Measurements from ENCODE around the gene GGTLC3.
"Not testable (repeated sequence)": the region's sequence is repeated elsewhere in the genome, so short reads cannot be mapped to it uniquely, and the experiment has no call there.

Gene GGTLC3

DNA sequence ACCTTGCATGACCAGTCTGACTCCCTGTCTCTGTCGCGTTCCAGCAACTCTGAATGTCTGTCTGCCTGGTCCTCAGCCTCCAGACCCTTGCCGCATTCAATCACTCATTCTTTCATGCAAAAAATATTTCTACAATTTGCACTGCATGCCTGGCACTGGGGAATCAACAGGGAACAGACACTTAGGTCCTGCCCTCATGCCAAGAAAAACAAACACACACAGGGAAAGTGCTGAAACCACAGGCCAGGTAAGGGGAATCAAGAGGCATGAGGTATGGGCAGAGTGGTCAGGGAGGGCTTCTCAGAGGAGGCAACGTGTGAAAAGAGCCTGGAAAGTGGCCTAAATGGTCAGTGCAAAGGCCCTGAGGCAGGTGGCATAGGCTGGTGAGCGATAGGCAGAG lies at the start of gene GGTLC3:
Gene GGTLC3 (minus strand): TSS at position 101 of the 400 bp plus-strand sequence. CDS start 264 bp downstream, outside the sequence.
- not testable (repeated sequence) for DNase-seq, ATAC-seq

GRCh38 chr22:18560099-18560974 lies 42.4 kb upstream of the GGTLC3 start:
- not testable (repeated sequence) for DNase-seq
- ATAC-seq = peak; percentile 93

GRCh38 chr22:18558939-18559338 lies 41.0 kb upstream of the GGTLC3 start:
- not testable (repeated sequence) for ATAC-seq, DNase-seq

DNA sequence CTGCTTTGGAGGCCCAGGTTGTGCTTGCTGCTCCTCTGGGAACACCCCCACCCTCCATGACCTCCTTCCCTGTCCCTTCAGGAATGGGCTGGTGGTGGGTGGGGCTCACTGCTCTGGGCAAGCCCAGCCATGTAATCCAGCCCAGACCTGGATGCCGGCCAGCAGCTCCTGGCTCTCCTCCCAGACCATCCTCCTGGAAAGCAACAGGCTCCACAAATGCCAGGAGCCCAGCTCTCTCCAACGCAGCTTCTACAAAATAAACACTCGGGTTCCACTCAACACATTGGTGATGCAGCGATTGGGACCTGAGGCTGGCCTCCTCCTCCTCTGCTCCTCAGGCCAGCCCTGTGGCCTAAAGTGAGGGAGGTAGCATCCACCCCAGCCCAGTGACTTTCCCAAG lies 40.6 kb upstream of the GGTLC3 start:
- DNase-seq, ATAC-seq: not testable (repeated sequence)

DNA sequence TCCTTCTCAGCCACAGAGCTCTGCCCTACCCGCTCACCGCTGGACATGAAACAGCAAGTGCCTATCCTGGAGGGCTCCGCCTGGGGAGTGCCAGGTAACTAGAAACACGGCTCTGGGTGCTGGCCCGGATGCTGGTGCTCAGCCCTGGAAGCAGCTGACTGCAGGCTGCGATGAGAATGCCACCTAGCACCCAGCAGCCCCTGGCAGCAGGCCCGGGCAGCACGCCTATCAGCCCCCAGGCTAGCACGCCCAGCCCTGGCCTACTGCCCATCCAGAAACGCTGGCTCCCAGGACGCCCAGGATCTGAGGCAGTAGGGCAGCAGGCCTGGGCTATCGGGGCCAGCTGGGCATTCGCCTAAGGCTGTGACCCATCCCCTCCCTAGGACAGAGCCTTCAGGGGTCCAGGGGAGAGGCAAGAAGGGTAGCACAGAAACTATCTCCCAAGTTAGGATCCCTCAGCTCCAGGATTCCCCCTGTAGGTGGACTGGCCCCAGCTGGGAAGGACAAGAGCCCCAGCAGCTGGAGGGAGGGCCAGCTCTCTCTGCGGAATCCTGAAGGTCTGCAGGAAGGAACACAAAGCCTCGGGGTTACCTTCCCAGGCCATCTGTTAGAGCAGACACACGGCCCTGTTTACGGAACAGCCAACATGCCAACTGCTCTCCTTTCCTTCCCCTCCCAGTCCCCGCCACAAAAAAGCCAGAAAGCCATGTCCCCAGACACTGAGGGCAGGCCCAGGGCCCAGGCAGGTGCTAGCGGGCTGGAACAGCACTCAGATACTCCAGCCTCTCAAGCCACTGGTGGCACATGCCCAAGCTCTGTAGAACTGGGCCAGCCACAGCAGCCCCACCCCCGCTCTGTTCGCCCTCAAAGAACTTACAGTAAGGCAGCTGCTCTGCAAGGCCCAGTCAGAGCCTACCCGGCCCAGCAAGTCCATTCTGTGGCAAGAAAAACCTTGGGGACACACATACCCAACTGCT lies 36.6 kb upstream of the GGTLC3 start:
- not testable (repeated sequence) for ATAC-seq, DNase-seq

DNA sequence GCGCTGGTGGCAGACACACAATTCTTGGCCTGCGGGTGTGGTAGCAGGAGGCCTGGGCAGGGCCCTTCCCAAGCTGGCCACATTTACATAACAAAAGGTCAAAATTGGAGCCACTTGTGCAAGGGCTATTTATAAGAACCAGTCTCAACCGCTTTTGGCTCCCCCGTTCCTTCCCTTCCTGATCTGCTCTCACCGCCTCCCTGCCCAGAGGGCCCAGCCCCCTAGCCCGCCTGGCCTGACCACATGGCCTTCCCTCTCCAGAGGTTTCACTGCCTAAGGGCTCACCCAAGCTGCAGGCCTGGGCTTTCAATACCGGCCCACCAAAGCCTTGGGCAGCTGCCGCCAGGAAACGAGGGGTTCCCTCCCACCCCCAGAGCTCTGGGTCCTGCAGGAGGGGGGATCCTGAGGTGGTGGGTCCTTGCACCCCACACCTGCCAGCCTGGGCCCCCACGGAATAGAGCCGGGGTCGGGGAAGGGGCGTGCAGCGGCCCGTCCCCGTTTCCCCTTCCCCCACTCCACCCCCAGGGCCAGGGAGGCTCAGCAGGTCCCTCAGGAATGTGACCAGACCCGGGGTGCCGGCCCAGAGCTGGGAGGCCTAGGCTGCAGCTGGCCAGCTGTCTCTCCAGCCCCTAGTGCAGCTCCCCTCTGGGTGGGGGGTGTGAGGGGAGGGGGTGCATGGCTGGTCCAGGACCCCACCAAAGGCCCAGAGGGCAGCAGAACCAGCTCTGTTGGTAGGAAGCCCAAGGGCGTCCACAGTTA lies 35.1 kb upstream of the GGTLC3 start:
- ATAC-seq, DNase-seq: not testable (repeated sequence)

- not testable (repeated sequence) for DNase-seq, ATAC-seq
Observed at GRCh38 chr22:18551046-18551445, 33.1 kb upstream of the GGTLC3 start.

DNA sequence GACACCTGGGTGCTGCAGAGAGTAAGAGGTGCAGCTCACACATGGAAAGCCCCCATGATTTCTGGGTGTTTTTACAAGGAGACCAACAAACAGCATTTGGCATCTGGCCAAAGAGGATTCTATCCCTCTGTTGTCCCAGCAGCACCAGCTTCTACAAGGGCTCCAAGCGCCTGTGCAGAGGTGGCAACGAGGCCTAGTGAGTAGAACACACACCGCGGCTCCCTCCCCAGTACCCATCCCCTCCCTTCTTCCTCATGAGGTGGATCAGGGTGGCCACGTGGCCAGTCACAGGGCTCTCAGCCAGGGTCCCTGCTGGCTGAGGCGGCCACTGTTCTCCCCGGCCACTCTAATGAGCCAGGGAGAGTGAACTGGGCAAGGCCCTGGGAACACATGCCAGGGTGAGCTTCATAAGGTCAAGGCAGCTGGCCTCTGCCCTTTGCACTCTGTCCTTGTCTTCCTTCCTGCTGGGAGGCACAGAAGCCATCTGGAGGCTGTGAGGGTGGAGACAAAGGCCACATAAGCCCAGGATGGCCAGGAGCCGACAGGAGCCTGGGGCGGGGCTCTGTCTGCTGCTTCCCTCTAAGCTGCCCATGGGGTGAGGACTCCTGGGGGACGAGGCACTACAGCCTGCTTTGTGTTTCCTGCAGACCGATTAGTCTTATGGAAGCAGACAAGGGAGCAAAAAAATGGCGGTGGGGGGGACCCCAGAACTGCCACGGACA lies 31.7 kb upstream of the GGTLC3 start:
- DNase-seq, ATAC-seq: not testable (repeated sequence)

- ATAC-seq, DNase-seq: not testable (repeated sequence)
Observed at GRCh38 chr22:18544615-18545014, 26.7 kb upstream of the GGTLC3 start.

DNA sequence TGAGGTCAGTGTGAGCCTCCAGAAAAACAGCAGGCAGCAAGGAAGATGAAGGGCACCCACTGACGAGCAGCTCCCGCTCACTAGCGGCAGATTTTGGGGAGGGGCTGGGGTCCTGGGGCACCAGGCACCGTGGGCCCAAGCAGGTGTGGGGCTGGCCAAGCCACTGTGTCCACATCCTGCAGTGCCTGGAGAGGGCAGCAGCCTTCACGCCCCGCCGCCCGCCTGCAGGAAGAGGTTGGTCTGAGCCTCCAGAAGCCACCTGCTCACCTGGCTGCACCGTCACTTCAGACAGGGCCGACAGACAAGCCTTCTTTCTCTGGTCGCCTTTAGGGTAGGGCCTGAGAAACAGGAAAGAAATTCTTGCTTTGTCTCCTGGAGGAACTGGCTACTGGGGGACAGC lies 25.4 kb upstream of the GGTLC3 start:
- not testable (repeated sequence) for ATAC-seq, DNase-seq

- DNase-seq, ATAC-seq: not testable (repeated sequence)
Observed at GRCh38 chr22:18539994-18540393, 22.0 kb upstream of the GGTLC3 start.

DNA sequence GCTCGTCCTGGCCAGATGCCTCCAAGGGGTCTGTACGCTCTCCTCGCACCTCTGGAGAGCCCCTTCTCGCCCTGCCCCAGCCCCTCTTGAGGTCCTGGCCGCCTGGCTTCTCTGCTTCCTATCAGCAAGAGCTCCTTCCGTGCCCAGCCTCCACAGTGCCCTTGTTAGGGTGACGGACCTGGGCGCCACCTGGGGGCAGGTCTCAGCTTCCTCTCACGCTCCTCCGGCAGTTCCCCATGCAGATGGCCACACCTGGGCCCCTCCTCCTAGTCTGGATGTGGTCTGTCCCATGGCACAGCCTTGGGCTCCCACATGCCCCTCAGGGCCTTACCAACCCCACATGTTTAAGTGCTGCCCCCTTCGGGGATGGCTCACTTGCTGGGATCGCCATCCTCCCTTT lies 16.4 kb upstream of the GGTLC3 start:
- not testable (repeated sequence) for ATAC-seq, DNase-seq

GRCh38 chr22:18533633-18534032 lies 15.7 kb upstream of the GGTLC3 start:
- ATAC-seq, DNase-seq: not testable (repeated sequence)

GRCh38 chr22:18529416-18530145 lies 11.6 kb upstream of the GGTLC3 start:
- peak; percentile 3 for ATAC-seq
- not testable (repeated sequence) for DNase-seq

GRCh38 chr22:18528597-18529415 lies 10.8 kb upstream of the GGTLC3 start:
- DNase-seq (peak; percentile 93), ATAC-seq (peak; percentile 84)

DNA sequence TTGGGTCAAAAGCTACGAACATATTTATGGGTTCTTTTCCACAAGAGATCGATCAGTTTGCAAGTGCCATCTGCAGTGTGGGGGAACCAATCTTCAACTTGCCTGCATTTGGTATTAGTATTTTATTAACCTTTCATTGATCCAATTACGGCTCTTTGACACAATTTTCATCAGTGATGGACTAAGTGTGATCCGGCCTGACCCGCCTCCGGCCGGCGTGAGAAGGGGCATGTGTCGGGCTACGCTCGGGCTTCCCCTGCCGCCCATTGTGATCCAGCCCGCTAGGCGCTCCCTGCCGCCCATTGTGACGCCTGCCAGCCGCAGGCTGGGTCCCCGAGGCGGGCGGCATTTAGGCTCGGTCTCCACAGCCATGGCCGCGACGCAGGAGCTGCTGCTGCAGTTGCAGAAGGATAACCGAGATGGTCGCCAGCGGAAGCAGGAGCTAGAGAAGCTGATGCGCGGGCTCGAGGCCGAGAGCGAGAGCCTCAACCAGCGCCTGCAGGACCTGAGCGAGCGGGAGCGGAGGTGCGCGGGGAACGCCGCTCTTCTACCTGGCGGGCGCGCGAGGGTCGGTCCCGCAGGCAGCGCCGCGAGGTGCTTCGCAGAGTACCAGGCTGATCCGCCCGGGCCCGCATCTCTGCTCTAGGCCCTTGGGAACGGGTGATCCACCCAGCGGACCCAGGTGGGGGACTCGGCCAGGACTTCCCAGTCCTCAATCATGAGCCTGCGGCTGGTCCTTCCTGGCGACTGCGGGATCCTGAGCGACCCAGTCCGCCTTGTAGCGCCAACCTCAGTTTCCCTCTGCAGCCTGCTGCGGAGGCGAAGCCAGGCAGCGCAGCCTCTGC lies 10.0 kb upstream of the GGTLC3 start, which contains the start of gene TMEM191B:
Gene TMEM191B (plus strand): TSS at position 51 of the 845 bp plus-strand sequence. CDS start 179 bp downstream, at position 230.
- ATAC-seq = peak; percentile 10
- not testable (repeated sequence) for DNase-seq

DNA sequence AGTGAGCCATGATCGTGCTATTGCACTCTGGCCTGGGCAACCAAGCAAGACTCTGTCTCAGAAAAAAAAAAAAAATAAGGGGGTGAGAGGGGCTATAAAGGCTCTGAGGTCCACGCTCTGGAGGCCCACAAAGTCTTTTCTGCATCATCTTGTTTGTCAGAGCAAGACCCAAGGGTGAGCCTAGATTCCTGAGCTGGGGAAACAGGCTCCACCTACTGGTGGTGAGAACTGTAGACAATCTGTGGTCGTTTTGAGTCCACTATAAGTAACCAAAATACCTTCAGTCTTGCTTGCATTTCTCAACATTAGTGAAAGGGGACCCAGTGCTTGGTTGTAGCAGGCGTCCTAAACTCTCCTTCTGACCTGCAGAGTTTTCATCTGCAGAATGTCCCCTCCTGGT lies 5.4 kb upstream of the GGTLC3 start:
- not testable (repeated sequence) for ATAC-seq, DNase-seq

GRCh38 chr22:18522762-18523161 lies 4.8 kb upstream of the GGTLC3 start:
- DNase-seq, ATAC-seq: not testable (repeated sequence)

Measured in stimulated activated naive CD8-positive, alpha-beta T cell treated with anti-CD3 and anti-CD28 coated beads, Interleukin-15, Interleukin-2, amounts not matched to agents 100 U/mL and 50 U/mL, for 24 hours (primary cell).